Activated naive CD4-positive, alpha-beta T cell treated with anti-CD3 and anti-CD28 coated beads, Interleukin-2, amount 50 U/mL, for 16 hours (primary cell): Measurements from ENCODE around the gene MLLT3.

Experiments
- DNase-seq: peaks from one replicate; pipeline ENCODE4 v3.0.0-alpha.2; 2020

Gene MLLT3

DNA sequence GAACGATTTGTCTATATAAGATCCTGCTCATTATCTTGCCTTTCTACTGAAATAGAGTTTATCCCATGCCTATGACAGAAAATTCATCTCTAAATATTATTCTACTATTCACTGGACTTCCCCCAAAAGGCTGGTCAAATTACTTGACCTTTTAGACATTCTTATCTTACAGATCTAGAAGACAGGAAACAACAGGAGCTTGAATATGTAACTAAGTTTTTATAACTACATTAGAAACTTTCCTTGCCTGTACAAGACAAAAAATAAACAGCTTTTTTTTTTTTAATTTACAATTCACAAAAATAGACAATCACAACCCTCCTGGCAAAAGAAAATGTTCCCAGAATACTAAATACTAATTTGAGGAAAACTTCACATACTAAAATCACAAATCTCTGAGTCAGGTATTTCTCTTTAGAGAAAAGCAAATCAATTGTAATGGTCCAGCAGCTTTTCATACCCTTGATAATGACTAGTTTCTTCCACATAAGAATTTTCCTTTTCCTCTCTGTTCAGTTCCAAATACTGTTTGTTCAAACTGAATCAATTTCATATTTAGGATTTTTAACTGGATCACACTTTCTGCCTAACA is 68.6 kb downstream of the MLLT3 start:
- no peak for DNase-seq

DNA sequence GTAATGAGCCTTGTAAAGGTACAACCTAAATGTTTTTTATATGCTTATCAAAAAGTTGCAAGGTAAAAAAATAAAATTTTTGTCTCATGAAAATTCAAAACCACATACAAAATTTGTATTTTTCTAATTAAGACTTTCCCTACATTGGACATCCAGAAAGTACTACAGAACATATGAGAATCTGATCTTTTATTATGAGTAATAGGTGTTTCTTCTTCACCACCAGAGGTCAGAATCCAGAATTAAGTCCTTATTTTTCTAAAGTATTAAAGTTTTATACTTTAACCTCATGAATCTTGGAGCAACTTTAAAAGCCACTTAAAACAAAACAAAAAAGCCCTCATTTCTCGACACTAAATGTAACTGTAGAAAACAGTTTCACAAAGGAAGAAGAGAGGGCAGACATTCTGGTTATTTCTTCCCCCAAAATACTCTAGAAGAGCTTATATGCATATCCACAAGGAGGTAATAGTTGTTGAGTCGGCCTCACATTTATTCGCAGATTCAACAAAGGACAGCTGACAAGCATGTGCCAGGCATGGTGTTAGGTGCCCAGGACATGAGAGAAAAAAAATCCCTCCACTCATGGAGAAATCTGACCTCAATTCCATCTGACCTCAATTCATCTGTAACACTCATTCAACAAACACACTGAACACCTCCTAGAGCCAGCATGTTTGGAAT is 69.3 kb downstream of the MLLT3 start:
- DNase-seq, result no peak

DNA sequence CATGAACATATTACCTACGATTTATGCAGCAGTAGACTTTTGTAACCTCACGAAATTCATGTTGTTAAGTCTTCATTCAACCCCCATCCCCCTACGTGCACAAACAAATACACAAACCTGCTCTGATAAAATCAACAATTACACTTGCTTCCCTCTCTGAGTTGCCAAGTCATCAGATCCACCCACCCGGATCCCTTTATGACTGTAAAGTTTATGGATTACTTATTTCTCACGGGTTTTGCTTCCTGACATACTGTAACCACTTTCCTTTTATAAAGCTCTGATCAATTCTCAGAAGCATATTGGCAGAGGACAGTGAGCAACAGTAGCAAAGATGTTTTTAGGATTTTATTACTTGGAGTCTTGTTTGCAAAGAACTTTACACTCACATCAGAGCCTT is 70.5 kb downstream of the MLLT3 start:
- DNase-seq, result peak; percentile 24

DNA sequence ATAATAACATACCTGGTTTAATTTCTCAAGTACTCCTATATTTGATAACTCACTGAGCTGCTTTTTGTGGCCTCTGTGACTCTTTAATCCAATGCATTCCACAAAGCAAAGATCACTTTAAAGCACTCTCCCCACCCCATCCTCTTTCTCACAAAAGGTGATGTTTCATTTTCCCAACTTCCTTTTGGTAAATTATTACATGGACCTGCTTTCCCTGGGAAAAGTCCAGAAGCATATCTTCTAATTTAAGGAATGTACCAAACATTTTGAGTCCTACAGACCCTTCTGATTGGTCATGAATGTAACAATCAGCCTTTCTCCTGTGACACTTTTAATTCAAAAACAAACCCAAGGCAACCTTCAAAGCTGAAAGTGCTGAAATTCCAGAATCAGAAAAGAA is 71.1 kb downstream of the MLLT3 start:
- no peak for DNase-seq

DNA sequence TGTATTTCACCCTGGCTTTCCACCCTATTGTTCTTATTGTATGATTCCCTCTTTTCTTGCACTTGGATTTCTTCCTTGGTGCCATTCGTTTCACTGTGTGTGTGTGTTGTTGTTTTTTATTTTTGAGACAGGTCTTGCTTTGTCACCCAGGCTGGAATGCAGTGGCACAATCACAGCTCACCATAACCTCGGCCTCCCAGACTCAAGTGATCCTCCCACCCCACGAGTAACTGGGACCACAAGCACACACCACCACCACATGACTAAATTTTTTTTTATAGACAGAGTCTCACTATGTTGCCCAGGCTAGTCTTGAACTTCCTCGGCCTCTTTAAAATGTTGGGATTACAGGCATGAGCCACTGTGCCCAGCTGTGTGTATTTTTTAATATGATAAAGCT is 72.0 kb downstream of the MLLT3 start:
- no peak for DNase-seq

DNA sequence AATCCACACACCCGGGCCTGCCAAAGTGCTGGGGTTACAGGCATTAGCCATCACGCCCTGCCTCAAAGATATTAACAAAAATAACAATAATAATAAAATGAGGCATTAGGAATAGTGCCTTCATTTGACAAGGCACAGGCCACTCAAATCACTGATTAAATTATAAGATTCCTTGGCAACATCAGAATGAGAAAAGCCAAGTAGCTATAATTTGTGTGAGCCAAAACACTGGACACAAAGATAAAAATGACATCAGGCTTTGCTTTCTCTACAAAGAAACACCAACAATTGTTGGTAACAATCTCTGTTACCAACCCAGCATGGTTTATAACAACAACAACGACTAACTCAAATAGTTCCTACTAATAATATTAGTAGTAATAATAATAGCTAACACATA is 73.2 kb downstream of the MLLT3 start:
- DNase-seq, result no peak

DNA sequence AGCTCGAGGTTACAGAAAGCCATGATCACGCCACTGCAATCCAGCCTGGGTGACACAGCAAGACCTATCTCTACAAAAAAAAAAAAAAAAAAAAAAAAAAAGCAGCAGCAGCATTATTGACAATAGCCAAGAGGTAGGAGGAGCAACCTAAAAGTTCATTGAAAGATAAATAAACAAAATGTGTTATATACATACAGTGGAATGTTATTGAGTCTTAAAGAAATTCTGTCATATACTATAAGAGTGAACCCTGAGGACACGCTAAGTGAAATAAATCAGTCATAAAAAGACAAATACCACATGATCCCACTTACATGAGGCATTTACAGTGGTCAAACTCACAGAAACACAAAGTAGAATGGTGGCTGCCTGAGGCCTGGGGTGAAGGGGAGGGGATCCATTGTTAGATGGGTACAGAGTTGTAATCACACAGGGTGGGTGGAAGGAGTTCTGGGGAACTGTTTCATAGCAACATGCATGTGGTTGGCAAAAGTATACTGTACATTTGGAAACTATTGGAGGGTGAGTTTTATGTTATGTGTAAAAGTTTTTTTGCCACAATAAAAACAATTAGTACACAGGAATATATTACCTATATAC is 77.2 kb downstream of the MLLT3 start:
- DNase-seq, result no peak

DNA sequence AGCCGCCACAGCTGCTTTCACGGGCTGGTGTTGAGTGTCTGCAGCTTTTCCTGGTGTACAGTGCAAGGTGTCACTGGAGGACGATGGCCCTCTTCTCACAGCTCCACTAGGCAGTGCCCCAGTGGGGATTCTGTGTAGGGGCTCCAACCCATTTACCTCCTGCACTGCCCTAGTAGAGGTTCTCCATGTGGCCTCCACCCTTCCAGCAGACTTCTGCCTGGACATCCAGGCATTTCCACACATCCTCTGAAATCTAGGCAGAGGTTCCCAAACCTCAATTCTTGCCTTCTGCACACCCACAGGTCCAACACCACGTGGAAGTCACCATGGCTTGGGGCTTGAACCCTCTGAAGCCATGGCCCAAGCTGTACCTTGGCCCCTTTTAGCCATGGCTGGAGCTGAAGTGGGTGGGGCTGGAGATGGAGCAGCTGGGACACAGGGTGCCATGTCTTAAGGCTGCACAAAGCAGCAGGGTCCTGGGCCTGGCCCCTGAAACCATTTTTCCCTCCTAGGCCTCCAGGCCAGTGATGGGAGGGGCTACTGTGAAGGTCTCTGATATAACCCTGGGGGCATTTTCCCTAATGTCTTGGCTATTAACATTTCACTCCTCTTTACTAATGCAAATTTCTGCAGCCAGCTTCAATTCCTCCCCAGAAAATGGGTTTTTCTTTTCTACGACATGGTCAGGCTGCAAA is 82.0 kb downstream of the MLLT3 start:
- no peak for DNase-seq

DNA sequence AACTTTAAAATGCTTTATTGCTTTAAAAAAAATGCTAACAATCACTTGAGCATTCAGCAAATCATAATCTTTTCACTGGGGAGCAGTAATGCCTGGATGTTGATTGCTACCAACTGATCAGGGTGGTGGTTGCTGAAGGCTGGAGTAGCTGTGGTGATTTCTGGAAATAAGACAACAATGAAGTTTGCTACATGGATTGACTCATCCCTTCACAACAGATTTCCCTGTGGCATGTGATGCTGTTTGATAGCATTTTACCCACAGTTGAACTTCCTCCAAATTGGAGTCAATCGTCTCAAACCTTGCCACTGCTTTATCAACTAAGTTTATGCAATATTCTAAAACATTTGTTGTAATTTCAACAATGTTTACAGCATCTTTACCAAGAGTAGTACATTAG is 83.3 kb downstream of the MLLT3 start:
- no peak for DNase-seq

DNA sequence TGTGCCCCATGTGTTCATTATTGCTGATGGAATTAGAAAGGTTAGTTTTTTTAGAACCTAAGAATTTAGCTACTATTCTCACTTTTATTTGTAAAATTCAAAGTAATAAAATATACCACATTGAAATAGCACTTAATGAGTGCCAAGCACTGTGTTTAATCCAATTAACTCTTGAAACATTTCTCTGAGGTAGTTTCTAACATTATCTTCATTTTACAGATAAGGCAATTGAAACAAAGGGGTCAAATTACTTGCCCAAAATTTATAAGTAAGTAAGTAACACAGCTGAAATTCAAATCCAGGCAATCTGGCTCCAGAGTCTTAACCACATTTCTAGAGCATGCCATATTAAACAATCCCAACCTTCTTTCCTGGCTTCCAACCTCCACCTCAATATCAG is 84.2 kb downstream of the MLLT3 start:
- DNase-seq, result no peak

DNA sequence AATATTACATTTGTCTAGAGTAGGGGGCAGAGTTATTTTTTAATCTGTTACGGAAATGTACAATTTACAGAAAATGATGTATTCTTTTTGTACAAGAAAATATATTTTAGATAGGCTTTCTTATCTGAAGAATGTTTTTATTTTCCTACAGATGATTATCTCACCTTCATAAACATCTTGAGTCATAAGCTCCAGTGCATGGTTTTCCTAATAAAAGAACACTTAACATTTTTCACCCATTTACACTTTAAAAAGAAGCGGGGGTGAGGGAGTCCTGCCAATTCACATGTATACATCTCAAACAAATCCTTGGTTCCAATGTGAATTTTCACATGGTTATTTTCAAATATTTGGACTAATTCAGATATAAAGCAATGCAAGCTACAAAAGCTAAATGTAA is 85.0 kb downstream of the MLLT3 start:
- no peak for DNase-seq

DNA sequence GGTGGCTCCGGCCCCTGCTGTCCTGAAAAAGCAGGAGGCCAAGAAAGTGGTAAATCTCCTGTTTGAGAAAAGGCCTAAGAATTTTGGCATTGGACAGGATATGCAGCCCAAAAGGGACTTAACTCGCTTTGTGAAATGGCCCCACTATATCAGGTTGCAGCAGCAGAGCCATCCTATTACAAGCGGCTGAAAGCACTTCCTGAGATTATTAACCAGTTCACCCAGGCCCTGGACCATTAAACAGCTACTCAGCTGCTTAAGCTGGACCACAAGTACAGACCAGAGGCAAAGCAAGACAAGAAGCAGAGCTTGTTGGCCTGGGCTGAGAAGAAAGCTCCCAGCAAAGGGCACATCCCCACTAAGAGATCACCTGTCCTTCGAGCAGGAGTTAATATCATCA is 89.7 kb downstream of the MLLT3 start:
- DNase-seq, result no peak

DNA sequence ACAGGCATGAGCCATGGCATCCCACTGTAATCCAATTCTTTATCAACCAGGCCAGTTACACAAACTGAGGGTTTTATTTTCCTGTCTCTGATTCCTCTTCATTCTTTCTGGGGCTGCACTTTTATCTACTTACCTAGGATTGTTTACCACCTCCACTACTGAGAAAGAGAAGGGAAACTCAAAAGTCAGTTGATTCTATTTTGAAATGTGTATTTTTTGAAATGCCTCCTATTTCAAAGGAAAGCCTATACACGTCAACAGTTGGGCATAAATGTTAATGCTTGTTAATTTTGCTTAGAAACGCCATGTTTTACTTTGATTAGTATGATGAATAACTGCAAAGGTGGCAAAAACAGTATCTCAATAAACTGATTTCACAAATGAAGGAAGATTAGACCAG is 92.5 kb downstream of the MLLT3 start:
- DNase-seq, result no peak

DNA sequence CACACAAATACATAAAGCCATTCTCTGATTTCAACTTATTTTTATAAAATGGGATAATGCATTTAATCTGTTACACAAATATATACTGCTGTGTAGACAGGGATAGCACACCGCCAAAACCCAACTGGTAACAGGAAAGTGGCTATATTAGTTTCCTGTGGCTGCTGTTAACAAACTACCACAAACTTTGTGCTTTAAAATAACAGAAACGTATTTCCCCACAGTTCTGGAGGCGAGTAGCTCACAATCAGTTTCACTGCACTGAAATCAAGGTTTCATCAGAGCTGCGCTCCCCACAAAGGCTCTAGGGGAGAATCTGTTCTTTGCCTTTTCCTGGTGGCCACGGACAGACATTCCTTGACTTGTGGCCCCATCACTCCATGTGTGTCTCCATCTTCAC is 94.0 kb downstream of the MLLT3 start:
- no peak for DNase-seq

DNA sequence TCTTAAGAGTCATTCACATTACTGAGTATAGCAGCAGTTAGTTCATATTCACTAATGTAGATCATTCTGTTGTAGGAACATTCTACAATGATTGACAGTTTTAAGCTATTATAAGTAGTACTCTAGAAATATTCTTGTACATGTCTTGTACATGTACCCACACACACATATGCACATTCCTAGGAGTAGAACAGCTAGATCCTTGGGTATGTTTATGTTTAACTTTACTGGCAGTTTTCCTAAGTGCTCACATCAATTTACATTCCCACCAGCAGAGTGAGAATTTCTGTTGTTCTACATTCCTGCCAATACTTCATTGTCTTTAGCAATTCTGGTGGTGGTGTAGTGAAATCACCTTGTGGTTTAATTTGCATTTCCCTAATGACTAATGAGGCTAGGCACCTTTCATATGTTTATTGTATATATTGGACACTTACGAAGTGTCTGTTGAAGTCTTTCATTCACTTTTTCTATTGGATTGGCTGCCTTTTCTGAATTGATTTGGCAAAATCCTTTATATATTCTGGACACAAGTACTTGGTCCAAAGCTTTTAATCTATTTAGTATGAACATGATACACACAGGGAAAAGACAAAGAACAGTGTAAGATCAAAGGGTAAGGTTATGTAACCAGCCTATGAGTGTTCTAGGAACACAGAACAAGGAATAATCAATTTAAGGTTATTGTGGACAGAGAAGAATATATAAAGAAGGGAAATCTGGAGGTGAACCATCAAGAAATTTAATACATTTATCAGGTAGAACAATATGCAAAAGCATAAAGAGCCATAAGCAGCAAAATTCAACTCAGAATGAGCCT is 95.6 kb downstream of the MLLT3 start:
- no peak for DNase-seq

DNA sequence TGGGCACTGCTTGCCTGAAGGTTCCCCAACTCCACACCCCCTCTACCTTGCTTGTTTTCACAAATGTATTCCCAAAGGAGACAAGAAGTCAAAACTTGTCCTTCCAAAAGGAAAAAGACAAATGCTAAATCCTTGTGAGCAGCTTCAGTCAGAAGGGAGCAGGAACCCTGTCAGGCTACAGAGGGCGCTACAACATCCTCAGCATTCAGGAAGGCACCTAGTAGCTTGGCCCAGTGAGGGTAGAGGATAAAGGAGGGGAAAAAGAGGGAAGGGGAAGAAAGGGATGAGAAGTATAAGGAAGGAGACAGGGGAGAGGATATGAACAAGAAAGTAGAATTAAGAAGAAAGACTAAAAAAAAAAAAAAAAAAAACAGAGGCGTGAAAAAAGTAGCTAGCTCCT is 97.5 kb downstream of the MLLT3 start:
- DNase-seq, result no peak

DNA sequence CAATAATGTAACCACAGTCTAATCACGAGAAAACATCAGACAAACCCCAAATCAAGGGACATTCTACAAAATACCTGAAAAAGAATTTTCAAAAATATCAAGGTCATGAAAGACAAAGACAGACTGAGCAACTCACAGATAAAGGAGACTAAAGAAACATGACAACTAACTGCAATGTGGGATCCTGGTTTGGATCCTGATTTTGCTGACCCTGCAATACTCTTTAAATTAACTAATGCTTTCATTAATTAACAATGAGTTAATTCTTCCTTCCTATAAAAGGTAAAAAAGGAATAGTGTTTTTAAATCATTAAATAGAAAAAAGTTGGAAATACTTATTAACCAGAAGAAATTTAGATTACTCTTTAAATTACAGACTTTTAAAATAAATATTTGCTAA is 103.6 kb downstream of the MLLT3 start:
- no peak for DNase-seq

DNA sequence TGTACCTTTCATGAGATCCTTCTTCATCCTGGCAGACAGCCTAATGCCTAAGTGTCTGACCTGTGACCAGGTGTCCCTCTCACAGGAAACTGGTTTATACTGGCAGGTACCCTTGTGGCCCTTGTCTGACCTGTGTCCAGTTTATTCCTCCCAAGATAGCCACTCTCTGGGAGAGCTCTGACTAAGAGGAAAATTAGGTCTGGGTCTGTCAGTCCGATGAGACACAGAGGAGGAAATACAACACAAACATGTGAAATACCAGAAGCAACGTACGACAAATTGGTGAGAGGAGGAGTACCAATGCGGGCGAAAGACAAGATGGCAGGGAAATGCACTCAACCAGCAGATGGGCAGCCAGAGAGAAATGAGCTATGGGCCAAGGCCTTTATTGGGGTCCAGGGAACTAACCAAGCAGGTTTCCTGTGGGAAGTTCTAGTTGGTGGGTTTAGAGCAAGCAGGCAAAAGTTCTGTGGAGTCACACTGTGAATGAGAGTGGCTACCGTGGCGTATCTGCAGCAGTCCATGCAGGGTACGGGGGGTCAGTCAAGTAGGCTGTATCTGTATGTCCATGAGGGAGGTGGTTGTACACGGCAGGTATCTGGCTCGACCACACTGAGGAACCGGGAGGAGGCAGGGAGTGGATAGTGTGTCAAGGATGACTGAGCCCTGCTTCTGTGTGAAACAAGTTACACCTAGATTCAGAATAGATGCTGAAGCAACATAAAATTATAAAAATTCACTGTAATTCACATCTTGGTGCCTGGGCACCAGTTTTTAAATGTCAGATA is 109.0 kb downstream of the MLLT3 start:
- DNase-seq, result no peak

DNA sequence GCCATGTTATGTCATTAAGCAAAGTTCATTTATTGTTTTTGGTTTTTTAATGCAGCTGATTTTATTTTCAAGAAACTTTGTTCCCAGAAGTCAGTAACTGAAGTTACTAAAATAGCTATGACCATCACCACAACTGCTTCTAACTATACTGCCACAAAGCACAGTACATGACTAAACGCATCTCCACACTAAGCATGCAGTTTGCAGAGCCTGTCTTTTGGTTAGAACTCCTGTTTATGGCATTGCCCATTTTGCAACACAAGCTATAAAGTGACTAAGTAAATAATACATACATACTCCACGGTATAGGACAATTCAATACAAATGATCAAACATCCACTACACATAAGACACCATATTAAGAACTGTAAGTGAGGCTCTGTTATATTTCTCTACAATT is 109.7 kb downstream of the MLLT3 start:
- no peak for DNase-seq

DNA sequence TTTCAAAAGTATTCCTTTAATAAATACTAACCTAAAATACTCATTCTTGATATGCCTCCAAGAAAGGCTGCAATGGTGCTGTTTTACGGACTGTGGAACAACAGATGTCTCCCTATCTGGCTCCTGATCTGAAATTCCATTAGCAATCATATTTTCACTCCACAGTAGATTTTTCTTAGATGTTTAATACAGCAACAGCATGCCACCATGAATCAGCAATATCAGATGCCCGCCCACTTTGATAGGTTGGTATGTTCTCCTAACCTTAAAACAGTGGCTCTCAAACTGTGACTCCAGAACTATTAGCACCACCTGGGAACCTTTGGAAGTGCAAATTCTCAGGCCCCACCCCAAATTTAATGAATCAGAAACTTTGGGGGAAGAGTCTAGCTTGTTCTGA is 110.2 kb downstream of the MLLT3 start:
- DNase-seq, result no peak

DNA sequence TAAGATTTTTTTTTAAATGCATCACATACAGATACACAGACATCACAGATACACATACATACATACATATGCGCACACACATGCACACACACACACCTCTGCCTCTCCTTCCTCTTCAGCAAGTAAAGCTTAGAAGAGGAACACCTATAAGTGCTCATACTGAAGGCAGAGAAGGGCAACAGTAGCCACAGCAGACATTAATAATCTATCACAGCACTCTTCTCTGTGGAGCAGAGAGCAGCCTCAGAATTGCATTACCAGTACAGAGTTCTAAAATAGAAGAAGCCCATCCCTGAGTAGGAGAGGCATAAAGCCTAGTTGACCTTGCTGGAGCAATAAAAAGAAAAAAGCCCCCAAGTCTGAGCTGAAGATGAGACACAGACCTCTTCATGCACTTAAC is 110.6 kb downstream of the MLLT3 start:
- DNase-seq, result no peak

DNA sequence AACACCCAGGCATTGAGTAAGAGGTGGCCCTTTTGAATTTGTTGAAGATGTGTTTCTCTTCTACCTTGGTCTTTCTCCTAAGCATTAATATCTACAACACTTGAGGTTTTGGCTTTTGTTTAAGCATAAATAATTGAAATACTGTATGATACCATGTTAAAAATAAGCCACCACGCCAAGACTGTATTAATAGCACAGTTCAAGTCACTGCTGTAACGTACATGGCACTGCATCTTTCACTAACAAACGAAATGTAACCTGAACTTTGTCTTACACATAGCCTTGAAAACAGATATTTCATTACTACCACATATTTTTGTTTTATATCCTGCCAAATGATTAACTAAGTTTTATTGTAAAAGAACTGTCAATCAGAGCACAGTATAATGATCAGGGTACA is 112.8 kb downstream of the MLLT3 start:
- DNase-seq, result no peak

DNA sequence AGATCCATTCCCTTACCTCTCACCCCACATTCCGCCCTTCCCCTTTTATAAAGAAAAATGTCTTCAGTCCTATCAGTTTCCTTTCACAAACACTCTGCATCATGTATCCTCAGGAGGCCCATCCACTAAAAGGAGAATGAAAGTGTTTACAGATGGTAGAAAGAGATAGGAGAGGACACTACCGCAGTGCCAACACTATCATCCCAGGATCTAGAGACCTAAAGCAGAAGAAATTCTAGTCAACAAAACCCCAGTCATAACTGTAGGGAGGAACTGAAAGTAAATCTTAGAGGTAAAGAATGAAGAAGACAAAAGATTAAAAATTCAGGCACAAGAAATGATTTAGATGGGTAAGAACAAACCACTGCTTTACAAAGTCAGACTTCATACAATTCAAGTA is 114.1 kb downstream of the MLLT3 start:
- DNase-seq, result no peak
